ENCODE data around the gene PLD5.

DNA sequence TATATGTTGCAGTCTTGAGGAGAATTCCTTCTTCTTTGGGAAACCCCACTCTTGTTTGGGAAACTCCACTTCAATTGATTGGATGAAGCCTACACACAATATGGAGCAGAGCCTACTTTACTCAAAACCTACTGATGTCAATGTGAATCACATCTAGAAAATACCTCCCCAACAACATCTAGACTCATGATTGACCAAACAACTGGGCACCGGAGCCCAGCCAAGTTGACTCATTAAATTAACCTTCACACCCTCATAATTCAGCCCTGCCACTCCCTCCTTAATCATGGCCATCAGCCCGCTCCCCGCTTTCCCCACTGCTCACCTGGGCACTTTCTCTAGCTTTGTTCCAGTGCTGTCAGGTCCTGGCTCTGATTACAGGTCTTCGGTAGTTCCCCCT, 317.5 kb downstream of the PLD5 start:
- TF ChIP-seq EP300 (IDR thresholded peaks at IDR 0.05; ENCODE audit: low read depth in 2 of 2, low read length in 2 of 2) (no peak), EP300 (CRISPR knock-in tag; IDR thresholded peaks at IDR 0.05; ENCODE audit: borderline replicate concordance) (no peak), POLR2AphosphoS5 (IDR thresholded peaks at IDR 0.05; ENCODE audit: low read depth, low read length) (no peak), ZNF747 (CRISPR knock-in tag; IDR thresholded peaks at IDR 0.05; ENCODE audit: borderline replicate concordance) (no peak), GTF2F1 (IDR thresholded peaks at IDR 0.05; ENCODE audit: low read length) (no peak), TCF7L2 (IDR thresholded peaks at IDR 0.05; ENCODE audit: low read depth, low read length) (no peak), ZNF232 (CRISPR knock-in tag; IDR thresholded peaks at IDR 0.05; ENCODE audit: borderline replicate concordance) (no peak)
- TF ChIP-seq, protein P1, sequence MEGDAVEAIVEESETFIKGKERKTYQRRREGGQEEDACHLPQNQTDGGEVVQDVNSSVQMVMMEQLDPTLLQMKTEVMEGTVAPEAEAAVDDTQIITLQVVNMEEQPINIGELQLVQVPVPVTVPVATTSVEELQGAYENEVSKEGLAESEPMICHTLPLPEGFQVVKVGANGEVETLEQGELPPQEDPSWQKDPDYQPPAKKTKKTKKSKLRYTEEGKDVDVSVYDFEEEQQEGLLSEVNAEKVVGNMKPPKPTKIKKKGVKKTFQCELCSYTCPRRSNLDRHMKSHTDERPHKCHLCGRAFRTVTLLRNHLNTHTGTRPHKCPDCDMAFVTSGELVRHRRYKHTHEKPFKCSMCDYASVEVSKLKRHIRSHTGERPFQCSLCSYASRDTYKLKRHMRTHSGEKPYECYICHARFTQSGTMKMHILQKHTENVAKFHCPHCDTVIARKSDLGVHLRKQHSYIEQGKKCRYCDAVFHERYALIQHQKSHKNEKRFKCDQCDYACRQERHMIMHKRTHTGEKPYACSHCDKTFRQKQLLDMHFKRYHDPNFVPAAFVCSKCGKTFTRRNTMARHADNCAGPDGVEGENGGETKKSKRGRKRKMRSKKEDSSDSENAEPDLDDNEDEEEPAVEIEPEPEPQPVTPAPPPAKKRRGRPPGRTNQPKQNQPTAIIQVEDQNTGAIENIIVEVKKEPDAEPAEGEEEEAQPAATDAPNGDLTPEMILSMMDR (CRISPR knock-in tag; IDR thresholded peaks at IDR 0.05) = no peak
- TF ChIP-seq, protein P2, sequence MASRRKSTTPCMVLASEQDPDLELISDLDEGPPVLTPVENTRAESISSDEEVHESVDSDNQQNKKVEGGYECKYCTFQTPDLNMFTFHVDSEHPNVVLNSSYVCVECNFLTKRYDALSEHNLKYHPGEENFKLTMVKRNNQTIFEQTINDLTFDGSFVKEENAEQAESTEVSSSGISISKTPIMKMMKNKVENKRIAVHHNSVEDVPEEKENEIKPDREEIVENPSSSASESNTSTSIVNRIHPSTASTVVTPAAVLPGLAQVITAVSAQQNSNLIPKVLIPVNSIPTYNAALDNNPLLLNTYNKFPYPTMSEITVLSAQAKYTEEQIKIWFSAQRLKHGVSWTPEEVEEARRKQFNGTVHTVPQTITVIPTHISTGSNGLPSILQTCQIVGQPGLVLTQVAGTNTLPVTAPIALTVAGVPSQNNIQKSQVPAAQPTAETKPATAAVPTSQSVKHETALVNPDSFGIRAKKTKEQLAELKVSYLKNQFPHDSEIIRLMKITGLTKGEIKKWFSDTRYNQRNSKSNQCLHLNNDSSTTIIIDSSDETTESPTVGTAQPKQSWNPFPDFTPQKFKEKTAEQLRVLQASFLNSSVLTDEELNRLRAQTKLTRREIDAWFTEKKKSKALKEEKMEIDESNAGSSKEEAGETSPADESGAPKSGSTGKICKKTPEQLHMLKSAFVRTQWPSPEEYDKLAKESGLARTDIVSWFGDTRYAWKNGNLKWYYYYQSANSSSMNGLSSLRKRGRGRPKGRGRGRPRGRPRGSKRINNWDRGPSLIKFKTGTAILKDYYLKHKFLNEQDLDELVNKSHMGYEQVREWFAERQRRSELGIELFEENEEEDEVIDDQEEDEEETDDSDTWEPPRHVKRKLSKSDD (CRISPR knock-in tag; IDR thresholded peaks at IDR 0.05; ENCODE audit: low read depth) = no peak
